Stimulated activated CD8-positive, alpha-beta memory T cell treated with anti-CD3 and anti-CD28 coated beads, Interleukin-15, amount 100 ng/mL, for 4 hours (primary cell): Measurements from ENCODE around the gene BRME1.

Experiments used
- DNase-seq, 2 donors: peaks; one replicate each; pipeline ENCODE4 v3.0.0-alpha.2; 2020; ENCODE audit warnings: low read depth in 2 of 2

Gene BRME1

GRCh38 chr19:13905634-13906520 lies at the start of gene BRME1, which contains the start of gene CC2D1A:
BRME1 (minus strand) TSS chr19:13906117; CDS start chr19:13904892, 1,225 bp downstream.
CC2D1A (plus strand) TSS chr19:13906201; CDS start chr19:13906442, 241 bp downstream.
- peak; percentile 89 to 90 for DNase-seq

DNA sequence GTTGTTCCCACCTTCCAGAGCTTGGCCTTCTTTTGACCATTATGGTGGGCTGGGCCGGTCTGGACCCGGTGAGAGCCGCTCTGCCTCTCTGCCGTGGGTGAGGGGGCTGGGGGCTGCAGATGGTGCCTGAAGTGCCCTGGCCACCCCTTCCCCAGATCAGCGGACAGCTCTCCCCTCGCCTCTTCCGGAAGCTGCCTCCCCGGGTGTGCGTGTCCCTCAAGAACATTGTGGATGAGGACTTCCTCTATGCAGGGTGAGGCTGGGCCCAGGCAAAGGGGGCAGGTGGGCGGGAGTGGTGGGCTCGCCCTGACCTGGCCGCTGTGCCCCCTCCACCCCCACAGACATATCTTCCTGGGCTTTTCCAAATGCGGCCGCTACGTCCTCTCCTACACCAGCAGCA lies 48.3 kb upstream of the BRME1 start:
- no peak for DNase-seq

DNA sequence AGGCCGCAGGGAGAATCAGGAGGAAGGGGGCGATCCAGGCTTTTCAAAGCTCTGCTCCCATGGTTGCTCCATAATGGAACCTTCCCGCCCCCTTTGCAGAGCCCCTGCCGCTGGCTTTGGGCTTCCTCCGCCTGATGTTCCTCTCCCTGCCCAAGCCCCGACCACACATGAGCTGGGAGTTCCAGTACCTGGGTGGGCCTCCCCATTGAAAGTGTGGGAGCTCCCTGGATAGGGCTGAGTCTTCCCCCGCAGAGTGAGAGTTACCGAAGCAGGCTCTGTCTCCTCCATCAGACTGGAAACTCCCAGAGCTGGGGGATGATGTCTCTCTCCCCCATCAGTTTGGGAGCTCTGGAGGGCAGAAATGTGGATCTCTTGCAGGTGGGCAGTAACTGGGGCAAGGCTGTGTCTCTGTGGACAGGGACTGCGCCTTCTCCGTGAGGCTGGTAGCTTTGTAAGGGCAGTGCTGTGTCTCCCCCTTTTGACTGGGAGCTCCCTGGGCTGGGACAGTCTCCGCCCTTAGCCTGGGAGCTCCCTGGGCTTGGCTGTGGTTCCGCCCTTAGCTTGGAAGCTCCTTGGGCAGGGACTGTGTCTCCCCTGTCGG lies 47.1 kb upstream of the BRME1 start:
- no peak for DNase-seq

- peak; percentile 96 to 99 for DNase-seq
These were observed 46.4 kb upstream of the BRME1 start, which contains the start of gene DCAF15 for GRCh38 chr19:13952154-13952930. DCAF15 (plus strand) TSS chr19:13952509; CDS start chr19:13952513, 4 bp downstream.

DNA sequence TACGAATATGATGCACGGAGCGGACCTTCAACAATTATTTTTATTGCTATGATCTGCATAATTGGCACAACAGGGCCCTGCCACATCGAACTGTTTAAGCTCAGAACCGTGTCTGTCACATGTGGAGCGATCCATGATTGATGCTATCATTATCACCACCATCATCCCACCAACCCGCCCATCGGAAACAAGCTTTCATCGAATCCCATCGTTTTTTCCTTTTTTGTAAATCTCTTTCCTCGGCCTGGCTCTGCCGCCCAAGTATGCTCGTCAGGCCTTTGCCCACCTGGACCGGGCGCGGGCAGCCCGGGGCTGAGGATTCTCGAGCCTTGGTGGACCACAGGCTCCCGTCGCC lies 45.9 kb upstream of the BRME1 start:
- no peak for DNase-seq

GRCh38 chr19:13951043-13951442 lies 45.1 kb upstream of the BRME1 start:
- DNase-seq, result no peak

DNA sequence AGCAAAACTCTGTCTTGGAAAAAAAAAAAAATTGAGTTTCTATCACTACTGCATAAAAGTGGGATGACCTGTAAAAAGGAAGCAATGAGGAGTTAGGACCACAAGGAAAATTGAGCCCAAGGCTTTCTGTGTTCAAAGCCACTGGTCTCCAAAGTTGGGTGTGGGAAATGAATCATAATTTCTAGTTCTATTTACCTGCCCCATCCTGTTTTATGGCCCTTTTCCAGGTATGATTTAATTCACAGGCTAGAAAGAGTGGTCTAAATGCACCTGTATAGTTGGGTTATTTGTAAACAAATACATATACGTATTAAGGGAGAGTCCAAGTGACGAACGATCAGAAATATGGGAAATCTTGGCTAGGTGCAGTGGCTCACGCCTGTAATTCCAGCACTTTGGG lies 40.5 kb upstream of the BRME1 start:
- no peak for DNase-seq

GRCh38 chr19:13942023-13942684 lies 36.2 kb upstream of the BRME1 start:
- no peak for DNase-seq

- DNase-seq, result no peak
These were observed 32.6 kb upstream of the BRME1 start, which contains the start of gene PODNL1 for GRCh38 chr19:13938301-13939064. PODNL1 (minus strand) TSS chr19:13938417; CDS start chr19:13938181, 236 bp downstream.

- DNase-seq, result no peak
These were observed 31.8 kb upstream of the BRME1 start for GRCh38 chr19:13937479-13938300.

DNA sequence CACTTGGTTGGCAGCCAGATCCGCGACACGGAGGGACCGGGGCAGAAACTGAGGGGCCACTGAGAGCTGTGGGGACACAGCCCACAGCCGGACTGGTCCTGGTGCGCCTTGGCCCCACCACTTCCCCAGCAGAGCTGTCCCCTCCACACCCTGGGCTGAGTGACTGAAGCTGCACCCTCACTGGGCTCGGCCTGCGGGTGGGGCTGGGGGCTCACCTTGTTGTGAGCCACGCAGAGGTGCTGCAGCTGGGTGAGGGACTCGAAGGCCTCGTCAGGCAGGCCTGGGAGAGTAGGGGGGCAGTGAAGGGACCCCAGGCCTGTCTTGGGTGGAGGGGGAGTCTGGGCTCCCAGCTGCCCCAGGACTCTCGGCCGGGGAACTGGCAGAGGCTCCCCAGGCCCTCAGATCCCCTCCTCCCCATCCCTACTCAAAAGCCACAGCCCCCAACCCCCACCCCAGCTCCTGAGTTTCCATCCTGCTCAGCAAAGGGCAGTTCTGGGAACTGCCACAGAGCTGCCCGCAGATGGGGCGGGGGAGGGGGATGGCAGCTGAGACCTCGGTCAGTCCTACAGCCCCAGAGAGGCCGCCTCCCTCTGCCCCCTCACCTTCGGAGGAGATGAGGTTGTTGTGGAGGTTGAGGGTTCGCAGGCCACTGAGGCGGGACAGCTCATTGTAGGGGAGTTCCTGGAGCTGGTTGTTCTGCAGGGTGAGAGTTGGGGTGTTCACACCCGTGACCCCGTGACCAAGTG lies 30.0 kb upstream of the BRME1 start:
- DNase-seq, result no peak

DNA sequence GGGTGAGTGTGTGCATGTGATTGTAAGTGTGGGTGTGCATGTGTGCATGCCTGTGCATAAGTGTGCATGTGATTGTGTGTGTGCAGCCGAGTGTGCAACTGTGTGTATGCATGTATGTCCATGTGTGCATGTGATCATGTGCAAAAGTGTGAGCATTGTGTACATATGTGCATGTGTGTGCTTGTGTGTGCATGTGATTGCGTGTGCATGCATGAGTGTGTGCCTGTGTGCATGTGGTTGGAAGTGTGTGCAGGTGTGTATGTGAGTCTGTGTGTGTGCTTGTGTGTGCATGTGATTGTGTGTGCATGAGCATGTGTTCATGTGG lies 28.8 kb upstream of the BRME1 start:
- no peak for DNase-seq

GRCh38 chr19:13932911-13933393 lies 27.0 kb upstream of the BRME1 start:
- DNase-seq, result no peak

GRCh38 chr19:13932149-13932637 lies 26.3 kb upstream of the BRME1 start:
- no peak for DNase-seq

DNA sequence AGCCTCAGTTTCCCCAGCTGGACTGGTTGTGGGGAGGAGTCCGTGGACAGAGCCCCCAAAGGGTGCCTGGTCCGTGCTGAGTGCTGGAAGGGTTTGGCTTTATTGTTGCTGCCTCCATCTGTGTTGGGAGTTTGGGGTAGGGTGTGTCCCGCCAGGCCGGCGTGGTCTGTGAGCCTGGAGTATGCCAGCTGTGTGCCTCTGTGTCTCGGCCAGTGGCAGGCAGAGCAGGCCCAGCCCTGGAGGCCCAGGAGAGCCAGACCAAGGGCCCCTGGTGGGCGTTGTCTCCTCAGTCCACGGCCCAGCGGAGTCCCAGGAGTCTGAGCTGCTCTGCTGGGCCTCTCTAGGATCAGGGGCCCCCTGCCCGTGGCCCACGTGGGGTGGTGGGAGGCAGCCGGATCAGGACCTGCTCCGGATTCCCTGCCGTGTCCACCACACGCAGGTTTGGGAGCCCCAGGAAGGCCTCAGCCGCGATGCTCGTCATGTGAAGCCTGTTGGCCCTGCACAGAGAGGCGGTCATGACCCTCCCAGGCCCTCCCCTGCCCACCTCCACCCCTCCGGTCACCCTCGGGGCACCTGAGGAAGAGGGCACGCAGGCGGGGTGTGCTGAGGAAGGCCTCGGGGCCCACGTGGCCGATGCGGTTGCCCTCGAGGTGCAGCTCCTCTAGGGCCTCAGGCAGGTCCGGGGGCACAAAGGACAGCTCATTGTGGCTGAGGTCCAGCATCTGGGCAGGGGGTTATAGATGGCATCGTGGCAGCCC lies 25.7 kb upstream of the BRME1 start:
- no peak for DNase-seq

- DNase-seq, result no peak
These were observed 24.5 kb upstream of the BRME1 start for GRCh38 chr19:13930402-13930801.

DNA sequence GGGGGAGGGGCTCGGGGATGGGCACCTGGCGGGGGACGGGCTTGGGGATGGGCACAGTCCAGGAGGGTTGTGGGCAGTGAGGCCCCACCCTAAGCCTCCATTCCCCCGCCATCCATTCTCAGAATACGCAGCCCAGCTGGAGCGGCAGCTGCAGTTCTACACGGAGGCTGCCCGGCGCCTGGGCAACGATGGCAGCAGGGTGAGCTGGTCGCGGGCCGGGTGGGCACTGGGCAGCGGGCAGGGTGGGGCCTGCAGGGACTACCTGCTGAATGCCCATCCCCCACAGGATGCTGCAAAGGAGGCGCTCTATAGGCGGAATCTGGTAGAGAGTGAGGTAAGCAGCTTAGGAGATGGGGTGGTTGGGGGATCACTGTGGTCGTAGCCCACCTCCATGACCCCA lies 24.0 kb upstream of the BRME1 start:
- DNase-seq, result no peak

DNA sequence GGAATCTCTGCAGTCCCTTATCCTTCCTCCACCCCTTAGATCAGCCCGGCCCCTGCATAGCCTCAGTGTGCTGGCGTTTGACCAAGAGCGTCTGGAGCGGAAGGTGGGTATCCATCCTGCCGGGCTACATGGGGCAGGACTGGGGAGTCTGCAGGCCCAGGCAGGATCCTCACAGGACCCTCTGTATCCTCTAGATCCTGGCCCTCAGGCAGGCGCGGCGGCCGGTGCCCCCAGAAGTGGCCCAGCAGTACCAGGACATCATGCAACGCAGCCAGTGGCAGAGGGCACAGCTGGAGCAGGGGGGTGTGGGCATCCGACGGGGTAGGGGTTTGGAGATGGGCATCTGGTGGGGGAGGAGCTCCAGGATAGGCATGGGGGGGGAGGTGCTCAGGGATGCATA lies 23.4 kb upstream of the BRME1 start:
- DNase-seq, result no peak
